Ectodermal cell (in vitro differentiated cells): ENCODE data around the gene ZBTB49.

Experiments used
- H3K27ac ChIP-seq: 2 replicates; pipeline ENCODE4 v1.7.0; 2013; ENCODE audit warnings: mild to moderate bottlenecking, low read depth, low read length; ENCODE audit not compliant: insufficient read depth, poor library complexity, severe bottlenecking
- H3K27me3 ChIP-seq: 2 replicates; pipeline ENCODE4 v1.7.0; 2013; ENCODE audit warnings: mild to moderate bottlenecking, low read length; ENCODE audit not compliant: insufficient read depth, control insufficient read depth, poor library complexity, severe bottlenecking
- H3K36me3 ChIP-seq: one replicate; pipeline ENCODE4 v1.7.0; 2013; ENCODE audit warnings: low read length; ENCODE audit not compliant: control insufficient read depth, insufficient read depth
- H3K4me1 ChIP-seq: one replicate; pipeline ENCODE4 v1.7.0; 2013; ENCODE audit warnings: low read length; ENCODE audit not compliant: control insufficient read depth, insufficient read depth
- H3K4me3 ChIP-seq: 2 replicates; pipeline ENCODE4 v1.7.0; 2013; ENCODE audit warnings: low read depth, low read length, control low read depth; ENCODE audit not compliant: insufficient read depth
- H3K9me3 ChIP-seq: 2 replicates; pipeline ENCODE4 v1.7.0; 2013; ENCODE audit warnings: mild to moderate bottlenecking, low read length, moderate library complexity; ENCODE audit not compliant: control insufficient read depth
- WGBS, 2 experiments: methylation state at CpG; one replicate each; pipeline ENCODE4 v1.1.7; 2013; ENCODE audit warnings: missing lambda C conversion rate in 2 of 2; 5-methylcytosine and 5-hydroxymethylcytosine counted together

ZBTB49 gene

GRCh38 chr4:4306920-4307319, 16.9 kb downstream of the ZBTB49 start:
- 96 to 97% methylated on average over 11 of the region's 11 CpGs for WGBS, 2 experiments
- Histone ChIP-seq H3K27ac (no peak overlapping the region), H3K36me3 (peaks cover 10% of the 10 kb centered on the region), H3K27me3 (no peaks in the 10 kb centered on the region), H3K4me3 (no peak overlapping the region), H3K9me3 (no peaks in the 10 kb centered on the region), H3K4me1 (no peaks in the 10 kb centered on the region)

- peaks cover 5% of the 10 kb centered on the region for H3K36me3 ChIP-seq
- no peaks in the 10 kb centered on the region for H3K9me3 ChIP-seq
- no peak overlapping the region for H3K4me3 ChIP-seq
- H3K27ac ChIP-seq, result no peak overlapping the region
- no peaks in the 10 kb centered on the region for H3K4me1 ChIP-seq
- H3K27me3 ChIP-seq, result no peaks in the 10 kb centered on the region
- WGBS, 2 experiments, result 96 to 98% methylated on average over 9 of the region's 9 CpGs
Measured at GRCh38 chr4:4308800-4309441, 18.9 kb downstream of the ZBTB49 start.

GRCh38 chr4:4311193-4311592, 21.1 kb downstream of the ZBTB49 start:
- 95 to 98% methylated on average over 4 of the region's 4 CpGs for WGBS, 2 experiments
- no peak overlapping the region for H3K4me3 ChIP-seq
- no peaks in the 10 kb centered on the region for H3K9me3 ChIP-seq
- no peaks in the 10 kb centered on the region for H3K27me3 ChIP-seq
- H3K27ac ChIP-seq, result no peak overlapping the region
- H3K36me3 ChIP-seq, result peaks cover 5% of the 10 kb centered on the region
- no peaks in the 10 kb centered on the region for H3K4me1 ChIP-seq

DNA sequence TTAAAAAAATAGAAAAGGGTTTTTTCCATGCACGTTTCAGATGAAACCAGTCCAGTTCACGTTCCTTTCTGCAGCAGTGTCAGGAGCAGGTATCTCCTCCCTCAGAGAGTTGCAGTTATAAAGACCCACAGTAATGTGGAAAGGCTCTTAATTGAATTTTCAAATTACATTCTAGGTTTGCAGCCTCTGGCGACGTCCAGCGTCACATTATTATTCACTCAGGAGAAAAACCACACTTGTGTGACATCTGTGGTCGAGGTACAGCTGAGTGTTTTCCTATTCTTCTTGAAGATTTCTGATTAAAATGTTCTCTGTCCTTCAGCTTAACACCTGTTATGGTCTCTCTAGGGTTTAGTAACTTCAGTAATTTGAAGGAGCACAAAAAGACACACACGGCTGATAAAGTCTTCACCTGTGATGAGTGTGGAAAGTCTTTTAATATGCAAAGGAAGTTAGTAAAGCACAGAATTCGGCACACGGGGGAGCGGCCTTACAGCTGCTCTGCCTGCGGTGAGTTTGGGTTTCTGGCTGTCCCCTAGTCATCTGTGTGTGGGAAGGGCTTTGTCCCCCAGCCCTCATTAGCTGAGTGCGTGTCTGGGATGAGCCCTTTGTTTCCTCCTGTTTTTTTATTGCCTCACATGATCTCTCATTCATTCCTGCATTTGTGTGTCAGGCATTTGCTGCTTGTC, 25.6 kb downstream of the ZBTB49 start:
- Histone ChIP-seq H3K36me3 (peaks cover 10% of the 10 kb centered on the region), H3K4me1 (no peaks in the 10 kb centered on the region), H3K27me3 (no peaks in the 10 kb centered on the region), H3K27ac (no peak overlapping the region), H3K4me3 (no peak overlapping the region), H3K9me3 (no peaks in the 10 kb centered on the region)
- 78% methylated on average over 12 of the region's 12 CpGs for WGBS, 2 experiments

- no peaks in the 10 kb centered on the region for H3K27me3 ChIP-seq
- no peaks in the 10 kb centered on the region for H3K4me1 ChIP-seq
- H3K36me3 ChIP-seq, result peaks cover 10% of the 10 kb centered on the region
- H3K27ac ChIP-seq, result no peak overlapping the region
- no peaks in the 10 kb centered on the region for H3K9me3 ChIP-seq
- WGBS, 2 experiments, result 89% methylated on average over 13 of the region's 13 CpGs
- H3K4me3 ChIP-seq, result no peak overlapping the region
Measured at GRCh38 chr4:4316150-4316495, 26.1 kb downstream of the ZBTB49 start.

- Histone ChIP-seq H3K27me3 (no peaks in the 10 kb centered on the region), H3K27ac (no peak overlapping the region), H3K4me1 (no peaks in the 10 kb centered on the region), H3K36me3 (peaks cover 12% of the 10 kb centered on the region), H3K4me3 (no peak overlapping the region), H3K9me3 (no peaks in the 10 kb centered on the region)
- WGBS, 2 experiments, result 89 to 90% methylated on average over 23 of the region's 23 CpGs
Measured at GRCh38 chr4:4317496-4318232, 27.6 kb downstream of the ZBTB49 start.

- H3K4me3 ChIP-seq, result no peak overlapping the region
- H3K36me3 ChIP-seq, result peaks cover 8% of the 10 kb centered on the region
- no peaks in the 10 kb centered on the region for H3K4me1 ChIP-seq
- no peaks in the 10 kb centered on the region for H3K27me3 ChIP-seq
- WGBS, 2 experiments, result 94 to 96% methylated on average over 15 of the region's 15 CpGs
- H3K27ac ChIP-seq, result no peak overlapping the region
- no peaks in the 10 kb centered on the region for H3K9me3 ChIP-seq
Measured at GRCh38 chr4:4320528-4320927, 30.5 kb downstream of the ZBTB49 start.

DNA sequence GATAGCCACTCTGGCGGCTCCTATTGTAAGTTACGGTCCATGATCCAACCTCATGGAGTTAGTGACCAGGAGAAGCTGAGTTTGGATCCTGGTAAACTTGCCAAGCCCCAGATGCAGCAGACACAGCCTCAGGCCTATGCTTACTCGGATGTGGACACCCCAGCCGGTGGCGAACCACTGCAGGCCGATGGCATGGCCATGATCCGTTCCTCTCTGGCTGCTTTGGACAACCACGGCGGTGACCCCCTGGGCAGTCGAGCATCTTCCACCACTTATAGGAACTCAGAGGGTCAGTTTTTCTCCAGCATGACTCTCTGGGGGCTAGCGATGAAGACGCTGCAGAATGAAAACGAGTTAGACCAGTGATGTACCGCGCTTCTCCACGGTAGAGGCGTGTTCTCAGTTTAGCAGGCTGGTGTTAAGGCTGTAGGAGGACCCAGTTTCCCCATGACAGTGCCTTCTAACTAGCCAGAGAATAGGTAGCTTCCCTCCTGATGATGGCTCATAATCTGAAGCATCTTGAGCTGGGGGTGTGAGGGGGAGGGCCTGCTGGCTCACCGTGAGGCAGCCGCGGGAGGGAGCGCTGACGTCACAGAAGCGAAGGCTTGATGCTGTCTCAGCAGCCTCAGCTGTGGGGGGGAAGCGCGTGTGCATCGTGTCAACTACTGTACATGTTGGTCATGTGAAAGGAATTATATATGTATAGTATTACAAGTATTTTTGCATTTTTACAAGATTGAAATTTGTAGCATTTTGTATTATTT, 31.1 kb downstream of the ZBTB49 start:
- H3K27me3 ChIP-seq, result no peaks in the 10 kb centered on the region
- no peak overlapping the region for H3K27ac ChIP-seq
- H3K9me3 ChIP-seq, result no peaks in the 10 kb centered on the region
- H3K4me1 ChIP-seq, result no peaks in the 10 kb centered on the region
- H3K36me3 ChIP-seq, result peaks cover 8% of the 10 kb centered on the region
- no peak overlapping the region for H3K4me3 ChIP-seq
- 96 to 98% methylated on average over 26 of the region's 26 CpGs for WGBS, 2 experiments

GRCh38 chr4:4321951-4322688, 32.1 kb downstream of the ZBTB49 start:
- peaks cover 8% of the 10 kb centered on the region for H3K36me3 ChIP-seq
- H3K4me1 ChIP-seq, result no peaks in the 10 kb centered on the region
- H3K27me3 ChIP-seq, result no peaks in the 10 kb centered on the region
- no peak overlapping the region for H3K27ac ChIP-seq
- 91 to 92% methylated on average over 18 of the region's 18 CpGs for WGBS, 2 experiments
- H3K9me3 ChIP-seq, result no peaks in the 10 kb centered on the region
- H3K4me3 ChIP-seq, result no peak overlapping the region
